GM15510 (cell line): ENCODE data around the gene EFNA4.

Experiments used
- POLR2A ChIP-seq: IDR thresholded peaks from 3 replicates; pipeline ENCODE4 v1.6.1; 2011; ENCODE audit warnings: borderline replicate concordance; ENCODE audit not compliant: insufficient read length; ENCODE audit errors: extremely low read depth

EFNA4 gene

DNA sequence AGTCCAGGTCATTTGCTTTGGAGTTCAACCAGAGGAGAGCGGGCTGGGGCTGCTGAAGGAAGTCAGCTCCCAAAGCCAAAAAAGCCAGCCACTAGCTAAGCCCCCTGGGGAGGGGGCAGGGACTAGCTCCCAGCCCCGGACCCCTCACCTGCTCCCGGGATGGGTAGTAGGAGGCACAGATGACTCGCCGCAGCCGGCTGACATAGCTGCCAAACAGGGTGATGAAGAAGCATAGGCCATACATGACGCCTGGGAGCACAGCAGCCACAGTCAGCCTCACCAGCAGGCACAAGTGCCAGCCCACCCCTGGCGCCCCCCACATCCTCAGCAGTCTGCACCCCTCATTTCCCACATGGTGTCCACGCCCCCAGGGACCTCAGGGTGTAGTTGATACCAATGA is 37.4 kb upstream of the EFNA4 start:
- TF ChIP-seq POLR2A, result no peak

DNA sequence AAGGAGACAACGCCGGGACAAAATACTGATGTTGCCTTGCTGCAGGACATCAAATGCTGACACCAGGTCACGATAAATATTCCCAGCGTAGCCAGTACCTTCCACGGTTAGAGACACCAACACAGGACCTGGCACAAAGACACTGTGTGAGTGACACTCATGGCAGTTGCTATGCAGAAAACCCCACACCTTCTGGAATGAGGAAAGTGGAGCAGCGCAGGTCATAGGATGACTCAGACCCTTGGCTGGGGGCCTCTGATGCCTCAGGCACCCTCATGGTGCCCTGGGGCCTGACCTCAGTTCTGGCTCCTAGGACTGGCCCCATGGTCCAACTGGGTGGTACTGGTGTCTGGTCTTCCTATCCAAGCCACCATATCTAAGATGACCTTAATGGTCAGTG is 37.0 kb upstream of the EFNA4 start:
- no peak for TF ChIP-seq POLR2A

DNA sequence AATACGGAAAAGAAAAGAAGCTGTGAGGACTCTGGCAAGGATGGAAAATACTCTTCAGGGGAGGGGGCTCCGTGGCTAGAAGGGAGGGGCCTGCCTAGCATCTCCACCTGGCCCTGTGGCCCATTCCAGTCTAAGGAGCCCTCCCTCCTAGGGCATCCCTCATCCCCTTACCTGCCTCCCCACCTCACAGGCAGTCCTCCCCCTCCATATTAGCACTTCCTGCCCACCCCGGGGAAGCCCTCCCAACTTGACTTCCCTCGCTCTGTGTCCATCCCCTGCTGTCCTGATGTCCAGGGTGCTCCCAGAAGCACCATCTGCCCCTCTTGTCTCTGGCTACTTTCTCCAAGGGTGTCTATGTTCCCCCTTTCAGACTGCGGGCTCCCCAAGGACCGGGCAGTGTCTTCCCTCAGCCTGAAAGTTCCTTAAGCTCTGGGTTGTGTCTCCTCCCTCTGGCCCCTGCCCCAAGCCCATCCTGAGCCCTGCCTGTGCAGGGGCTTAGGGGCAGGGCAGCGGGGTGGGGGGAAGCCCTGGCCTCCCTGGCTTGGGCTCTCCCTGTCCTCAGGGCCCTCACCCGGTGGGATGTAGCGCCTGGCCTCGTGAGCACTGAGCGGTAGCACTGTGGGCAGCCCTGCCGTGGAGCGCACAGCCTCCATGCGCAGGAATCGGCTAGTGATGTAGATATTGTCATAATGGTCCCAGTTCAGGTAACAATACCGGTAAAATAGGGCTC is 33.9 kb upstream of the EFNA4 start:
- TF ChIP-seq POLR2A, result no peak

DNA sequence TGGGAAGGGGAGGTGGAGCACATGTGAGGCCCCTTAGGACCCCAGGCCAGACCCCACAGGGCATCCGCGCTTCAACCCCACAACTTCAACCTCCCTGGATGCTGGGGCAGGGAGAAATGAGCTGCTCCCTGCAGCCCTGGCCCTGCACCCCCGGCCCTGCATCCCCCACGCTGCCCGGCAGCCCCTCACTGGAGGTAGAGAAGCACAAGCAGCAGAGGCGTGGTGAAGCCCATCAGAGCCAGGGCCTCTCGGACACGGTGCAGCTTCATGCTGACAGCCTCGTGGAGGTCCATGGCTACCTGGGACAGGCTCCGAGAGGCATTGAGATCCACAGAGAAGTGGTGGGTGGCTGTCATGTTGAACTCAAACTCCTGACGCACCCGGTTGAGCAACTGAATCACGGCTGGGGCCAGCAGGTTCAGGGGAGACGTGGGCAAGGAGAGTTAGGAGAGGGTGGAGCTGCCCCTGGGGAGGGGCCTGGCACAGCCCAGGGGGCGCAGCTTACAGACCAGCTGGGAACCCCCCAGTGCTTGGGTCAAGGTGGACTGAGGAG is 33.2 kb upstream of the EFNA4 start:
- TF ChIP-seq POLR2A, result no peak

DNA sequence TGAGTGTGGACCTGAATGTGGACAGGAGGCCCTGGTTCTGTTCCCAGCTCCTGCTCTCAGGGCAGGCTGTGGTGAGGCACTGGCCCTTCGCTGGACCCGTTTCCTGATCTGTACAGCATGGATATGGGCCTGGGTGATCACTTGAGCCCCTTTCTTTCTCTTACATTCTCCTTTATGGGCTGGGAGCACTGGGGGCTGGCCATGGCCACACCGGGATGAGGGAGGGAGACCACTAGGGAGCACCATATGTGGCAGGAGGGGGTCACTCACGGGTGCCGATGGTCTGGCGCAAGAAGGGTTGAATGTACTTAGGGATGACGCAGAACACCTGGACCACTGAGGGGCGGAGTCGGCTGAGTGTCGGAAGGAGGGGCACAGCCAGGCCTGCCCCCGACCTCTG is 32.6 kb upstream of the EFNA4 start:
- TF ChIP-seq POLR2A, result no peak

DNA sequence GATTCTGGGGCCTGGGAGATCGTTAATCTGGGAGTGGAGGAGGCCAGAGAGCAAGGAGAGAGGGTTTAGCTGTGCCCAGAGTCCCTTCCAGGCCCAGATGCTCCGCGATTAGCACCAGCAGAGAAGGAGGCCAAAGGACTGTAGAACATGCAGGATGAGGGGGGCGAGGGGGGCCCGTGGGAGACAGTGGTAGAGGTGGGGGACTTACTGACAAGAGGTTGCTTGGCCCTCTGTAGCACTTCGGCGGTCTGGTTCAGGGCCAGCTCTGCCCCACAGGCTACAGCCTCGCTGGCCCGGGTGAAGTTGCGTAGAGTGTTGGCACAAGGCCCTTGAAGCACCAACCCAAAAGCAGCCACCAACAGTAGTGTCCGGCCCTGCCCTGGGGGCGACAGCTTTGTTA is 30.7 kb upstream of the EFNA4 start:
- TF ChIP-seq POLR2A, result no peak

DNA sequence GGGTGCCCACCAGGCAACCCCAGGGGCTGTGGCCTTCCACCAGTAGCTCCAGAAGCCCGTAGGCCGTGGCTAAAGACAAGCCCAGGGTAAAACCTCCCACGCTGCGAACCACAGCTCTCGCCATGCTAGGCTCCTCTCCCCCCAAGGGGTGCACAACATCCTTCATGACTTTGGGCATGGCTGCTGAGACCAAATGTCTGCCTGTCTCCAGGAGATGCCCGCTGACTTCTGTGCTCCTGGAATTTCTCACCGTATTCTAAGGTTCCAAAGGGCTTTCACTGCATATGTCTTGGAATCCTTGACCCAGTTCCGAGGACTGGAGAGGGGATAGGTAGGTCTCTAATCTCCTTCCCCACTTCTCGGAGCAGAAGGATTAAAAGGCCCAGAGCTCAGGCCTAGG is 30.0 kb upstream of the EFNA4 start, which contains the start of the genes DCST1 and DCST2:
Gene DCST1 (plus strand): TSS at position 301 of the 400 bp plus-strand sequence. CDS start 213 bp downstream, outside the sequence.
Gene DCST2 (minus strand): TSS at position 258 of the 400 bp plus-strand sequence. CDS start 80 bp downstream, at position 178.
- TF ChIP-seq POLR2A, result no peak

DNA sequence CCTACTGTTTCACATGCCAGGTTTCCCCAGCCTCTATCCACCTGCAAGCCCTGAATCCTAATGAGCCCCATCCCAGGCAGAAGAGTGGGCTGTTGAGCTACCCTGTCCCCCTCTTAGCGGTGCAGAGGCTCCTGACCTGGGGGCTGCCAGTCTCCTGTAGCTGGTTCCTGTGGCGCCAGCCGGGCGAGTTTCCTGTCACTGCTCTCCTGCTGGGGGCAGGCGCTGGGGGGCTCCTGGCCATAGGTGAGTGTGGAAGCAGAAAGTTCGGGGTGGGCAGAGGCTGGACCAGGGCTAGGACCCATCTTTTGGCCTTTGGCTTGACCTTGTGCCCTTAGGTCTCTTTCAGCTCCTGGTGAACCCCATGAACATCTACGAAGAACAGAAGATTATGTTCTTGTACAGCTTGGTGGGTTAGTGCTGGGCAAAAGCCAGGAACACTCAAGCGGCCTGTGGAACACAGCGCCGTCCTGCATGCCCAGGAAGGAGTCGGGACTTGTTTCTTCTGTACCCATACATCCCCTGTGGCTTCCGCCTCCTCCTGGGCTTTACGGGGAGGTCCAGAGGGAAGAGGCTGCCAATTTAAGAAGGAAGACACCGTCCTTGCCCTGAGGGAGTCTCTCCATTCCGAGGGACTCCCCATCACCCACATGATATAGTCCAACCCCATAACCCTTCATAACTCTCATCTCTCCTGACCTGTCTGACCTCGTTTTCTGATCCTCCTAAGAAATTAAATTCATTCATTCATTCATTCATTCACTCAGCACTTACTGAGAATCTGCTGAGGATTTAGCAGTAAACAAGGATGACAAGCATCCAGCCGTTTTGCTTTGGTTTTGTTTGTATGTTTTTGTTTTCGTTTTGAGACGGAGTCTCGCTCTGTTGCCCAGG is 29.0 kb upstream of the EFNA4 start:
- TF ChIP-seq POLR2A, result no peak

DNA sequence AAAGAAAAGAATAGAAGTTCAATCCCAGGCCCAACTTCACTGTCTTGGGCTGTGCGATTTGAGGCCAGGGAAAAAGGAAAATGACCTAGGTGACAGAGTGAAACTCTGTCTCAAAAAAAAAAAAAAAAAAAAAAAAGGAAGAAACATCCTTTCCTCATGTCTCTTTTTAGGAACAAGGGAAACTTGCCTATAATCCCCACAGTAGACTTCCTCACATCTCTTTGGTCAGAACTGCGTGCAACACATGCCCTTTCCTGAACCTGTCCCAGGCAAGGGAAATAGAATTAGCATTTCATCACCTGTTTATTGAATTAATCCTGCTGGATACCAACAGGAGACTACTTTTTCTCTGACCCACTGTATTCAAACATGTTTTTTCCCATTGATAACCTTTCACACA is 27.6 kb upstream of the EFNA4 start:
- no peak for TF ChIP-seq POLR2A

DNA sequence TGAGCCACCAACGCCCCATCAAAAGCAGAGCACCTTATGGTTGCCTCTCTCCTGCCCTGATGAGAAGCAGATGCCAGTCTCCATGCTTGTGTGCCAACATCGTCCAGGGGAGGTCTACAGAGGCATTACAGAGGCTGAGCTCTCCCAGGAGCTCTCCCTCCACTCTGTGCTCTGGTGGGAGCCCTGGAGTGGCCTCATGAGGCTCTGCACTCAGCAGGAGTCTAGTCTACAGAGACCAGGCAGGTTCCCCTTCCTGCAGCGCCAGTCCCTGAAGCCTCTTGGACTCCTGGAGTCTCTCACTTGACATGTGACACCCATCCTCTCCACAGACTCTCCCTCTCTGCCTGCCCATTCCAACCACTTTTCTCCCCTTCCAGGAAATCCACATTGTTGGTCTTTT is 26.5 kb upstream of the EFNA4 start:
- TF ChIP-seq POLR2A, result no peak

DNA sequence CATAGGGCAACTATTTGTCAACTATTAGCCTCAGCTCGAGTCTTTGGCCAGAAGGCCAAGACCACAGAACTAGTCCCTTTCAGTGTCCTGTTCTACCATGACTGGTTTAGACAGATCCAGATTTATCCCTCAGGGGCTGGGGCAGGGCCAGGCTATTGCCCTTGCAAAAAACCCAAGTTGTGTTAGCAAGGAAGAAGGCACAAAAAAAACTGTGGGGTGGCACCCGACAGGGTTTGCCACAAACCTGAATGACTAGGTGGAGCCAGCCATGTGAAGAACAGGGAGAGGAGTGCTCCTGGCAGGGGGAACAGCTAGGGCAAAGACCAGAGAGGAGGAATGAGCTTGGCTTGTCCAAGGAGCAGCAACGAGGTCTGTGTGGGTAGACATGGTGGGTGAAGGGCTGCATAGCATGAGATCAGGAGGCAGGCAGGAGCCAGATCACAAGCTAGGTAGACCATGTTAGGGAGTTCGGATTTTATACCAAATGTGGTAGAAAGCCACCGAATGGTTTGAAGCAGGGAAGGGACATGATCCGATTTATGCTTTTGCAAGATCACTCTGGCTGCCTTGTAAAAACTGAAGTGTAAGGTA is 25.6 kb upstream of the EFNA4 start:
- TF ChIP-seq POLR2A, result no peak

DNA sequence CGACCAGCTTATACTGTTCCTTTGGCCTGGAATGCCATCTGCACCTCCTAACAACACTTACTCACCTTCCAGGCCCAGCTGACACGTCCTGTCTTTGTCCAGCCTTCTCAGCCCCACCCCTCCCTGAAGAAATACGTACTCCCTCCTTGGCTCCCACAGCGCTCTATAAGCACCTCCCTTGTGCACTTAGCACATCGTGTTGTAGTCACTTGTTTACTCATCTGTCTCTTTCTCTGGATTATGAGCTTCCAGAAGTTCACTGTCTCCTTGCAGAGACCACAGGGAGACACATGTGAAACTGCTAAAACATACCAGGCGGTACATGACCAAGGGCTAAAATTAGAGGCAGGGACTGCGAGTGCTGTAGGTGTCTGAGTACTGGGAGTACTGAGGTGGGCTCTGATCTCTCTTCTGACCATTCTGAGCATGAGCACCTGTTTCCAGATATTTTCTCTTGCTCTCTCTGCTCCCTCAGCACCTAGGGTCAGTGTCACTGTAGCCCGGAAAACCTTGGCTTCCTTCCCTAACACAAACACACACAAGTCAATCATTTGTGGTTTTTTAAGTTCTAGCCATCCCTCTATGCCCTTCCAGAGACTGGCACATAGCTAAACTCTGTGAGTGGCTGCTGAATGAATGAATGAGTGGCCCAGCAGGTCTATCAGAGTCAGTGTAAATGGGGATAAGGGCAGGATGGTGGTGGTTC is 24.8 kb upstream of the EFNA4 start:
- TF ChIP-seq POLR2A, result no peak

DNA sequence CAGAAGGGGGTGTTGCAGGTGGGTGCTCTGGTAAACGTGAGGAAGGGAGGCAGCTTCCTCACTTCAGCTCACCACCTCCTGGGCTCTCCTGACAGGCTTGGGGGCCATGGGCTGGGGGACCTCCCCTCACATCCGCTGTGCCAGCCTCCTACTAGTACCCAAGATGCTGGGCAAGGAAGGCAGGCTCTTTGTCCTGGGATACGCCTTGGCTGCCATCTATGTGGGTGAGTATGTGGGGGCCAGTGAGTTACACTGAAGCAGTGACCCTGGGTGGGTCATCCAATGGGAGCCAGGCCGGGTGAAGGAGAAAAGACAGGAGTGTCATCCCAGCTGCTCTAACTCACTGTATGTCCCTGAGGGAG is 24.3 kb upstream of the EFNA4 start:
- TF ChIP-seq POLR2A, result no peak

DNA sequence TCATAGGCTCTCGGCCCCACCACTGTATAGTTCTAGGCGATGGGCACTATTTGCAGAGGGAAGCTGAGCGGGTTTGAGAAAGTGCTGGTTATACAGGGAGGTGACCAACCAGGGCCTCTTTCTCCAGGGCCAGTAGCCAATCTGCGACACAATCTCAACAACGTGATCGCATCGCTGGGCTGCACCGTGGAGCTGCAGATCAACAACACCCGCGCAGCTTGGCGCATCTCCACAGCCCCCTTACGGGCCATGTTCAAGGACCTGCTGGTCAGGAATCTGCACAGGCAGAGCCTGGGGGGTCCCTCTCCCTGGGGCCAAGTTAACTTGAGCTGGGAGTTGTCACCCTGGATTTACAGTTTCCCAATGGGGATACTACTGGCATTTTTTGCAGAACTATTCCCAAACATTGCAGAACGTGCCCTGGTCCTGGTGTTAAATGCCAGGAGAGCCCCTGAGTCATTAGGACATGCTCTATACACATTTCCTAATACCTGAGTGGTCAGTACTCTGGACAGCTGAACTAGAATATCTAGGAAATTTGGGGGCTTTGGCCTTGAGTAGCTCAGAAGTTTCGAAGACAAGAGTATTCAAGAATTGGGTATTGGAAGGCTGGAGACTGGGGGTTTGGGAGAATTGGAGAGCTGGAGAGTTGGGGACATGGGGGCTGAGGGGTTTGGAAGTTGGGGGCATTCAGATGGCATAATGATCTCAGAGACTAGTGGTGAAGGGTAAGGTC is 23.0 kb upstream of the EFNA4 start:
- no peak for TF ChIP-seq POLR2A
